LNCaP clone FGC (cell line): ENCODE data around the gene HPCAL1.
A peak's percentile ranks its signal among the peaks of the same experiment; 100 is the strongest.

Source experiments
- DNase-seq: peaks from one replicate; pipeline ENCODE4 v3.0.0-alpha.2; 2011; ENCODE audit warnings: low read depth
- H3K4me3 ChIP-seq: 2 replicates; pipeline ENCODE4 v1.5.1; 2011; ENCODE audit warnings: mild to moderate bottlenecking, low read depth, low read length, control low read depth
- CTCF ChIP-seq: IDR thresholded peaks from 2 replicates; pipeline ENCODE4 v1.5.1; 2012; ENCODE audit warnings: mild to moderate bottlenecking; ENCODE audit not compliant: control insufficient read depth, insufficient read depth; ENCODE audit errors: extremely low read depth

HPCAL1 gene

DNA sequence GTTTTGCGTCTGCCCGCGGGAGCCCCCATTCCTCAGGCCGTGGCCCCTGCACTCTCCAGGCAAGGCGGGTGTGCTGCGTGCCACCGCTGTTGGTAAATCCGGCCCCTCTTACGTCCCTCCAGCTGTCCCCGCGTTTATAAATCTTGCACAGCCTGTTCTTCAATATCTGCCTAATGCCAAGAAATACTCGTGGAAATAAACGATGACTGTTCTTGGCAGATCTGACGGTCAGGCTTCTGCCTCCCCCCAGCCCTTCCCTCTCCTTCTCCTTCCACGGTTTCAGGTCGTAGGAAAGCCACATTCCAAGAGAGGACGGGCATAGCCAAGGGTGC is 124.9 kb downstream of the HPCAL1 start:
- TF ChIP-seq CTCF, result no peak

DNA sequence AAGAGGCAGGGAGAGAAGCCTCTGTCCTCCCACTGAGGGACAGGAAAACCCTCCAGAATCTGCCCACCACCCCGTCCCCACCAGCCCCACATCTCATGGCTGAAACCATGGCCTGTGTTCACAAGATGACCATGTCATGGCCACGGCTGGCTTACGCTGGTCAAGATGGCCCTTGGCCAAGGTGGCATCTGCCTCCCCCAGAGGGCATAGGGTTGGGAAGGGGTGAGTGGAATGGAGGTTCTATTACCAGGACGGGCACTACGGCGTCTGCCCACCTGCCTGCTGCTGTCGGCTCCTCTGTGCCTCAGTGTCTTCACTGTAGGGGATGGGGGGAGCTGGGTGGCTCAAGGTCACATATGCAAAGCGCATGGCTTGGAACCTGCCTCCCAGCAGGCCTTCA is 125.7 kb downstream of the HPCAL1 start:
- DNase-seq, result no peak
- H3K4me3 ChIP-seq, result no peak overlapping the region
- no peak for TF ChIP-seq CTCF

More for the DNA sequence above, 124.9 kb downstream of the HPCAL1 start:
- DNase-seq, result peak; percentile 63
- no peak overlapping the region for H3K4me3 ChIP-seq

- H3K4me3 ChIP-seq, result no peak overlapping the region
- DNase-seq, result no peak
- TF ChIP-seq CTCF, result no peak
Observed at GRCh38 chr2:10428924-10429323, 126.2 kb downstream of the HPCAL1 start.

GRCh38 chr2:10430886-10431622 is 128.3 kb downstream of the HPCAL1 start:
- DNase-seq, result no peak
- no peak overlapping the region for H3K4me3 ChIP-seq
- TF ChIP-seq CTCF, result no peak

DNA sequence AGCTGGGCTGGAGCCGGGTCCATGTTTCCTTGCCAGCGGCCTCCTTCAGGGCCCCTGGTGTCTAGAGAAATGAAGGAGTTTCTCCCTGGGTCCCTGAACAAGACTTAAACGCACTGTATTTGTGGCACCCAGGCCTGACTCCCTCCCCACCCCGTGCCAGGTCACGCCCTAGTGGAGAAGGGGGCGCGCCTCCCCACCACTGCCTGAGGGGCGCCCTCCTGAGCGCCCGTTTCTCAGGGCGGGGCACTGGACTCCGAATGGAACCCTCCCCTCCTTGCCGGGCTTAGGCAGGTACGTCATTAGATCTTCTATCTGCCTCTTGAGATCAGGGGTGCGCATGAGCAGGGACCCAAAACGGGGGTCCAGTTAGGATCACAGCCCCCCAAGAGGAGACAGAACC is 129.1 kb downstream of the HPCAL1 start:
- no peak for DNase-seq
- no peak for TF ChIP-seq CTCF
- no peak overlapping the region for H3K4me3 ChIP-seq

DNA sequence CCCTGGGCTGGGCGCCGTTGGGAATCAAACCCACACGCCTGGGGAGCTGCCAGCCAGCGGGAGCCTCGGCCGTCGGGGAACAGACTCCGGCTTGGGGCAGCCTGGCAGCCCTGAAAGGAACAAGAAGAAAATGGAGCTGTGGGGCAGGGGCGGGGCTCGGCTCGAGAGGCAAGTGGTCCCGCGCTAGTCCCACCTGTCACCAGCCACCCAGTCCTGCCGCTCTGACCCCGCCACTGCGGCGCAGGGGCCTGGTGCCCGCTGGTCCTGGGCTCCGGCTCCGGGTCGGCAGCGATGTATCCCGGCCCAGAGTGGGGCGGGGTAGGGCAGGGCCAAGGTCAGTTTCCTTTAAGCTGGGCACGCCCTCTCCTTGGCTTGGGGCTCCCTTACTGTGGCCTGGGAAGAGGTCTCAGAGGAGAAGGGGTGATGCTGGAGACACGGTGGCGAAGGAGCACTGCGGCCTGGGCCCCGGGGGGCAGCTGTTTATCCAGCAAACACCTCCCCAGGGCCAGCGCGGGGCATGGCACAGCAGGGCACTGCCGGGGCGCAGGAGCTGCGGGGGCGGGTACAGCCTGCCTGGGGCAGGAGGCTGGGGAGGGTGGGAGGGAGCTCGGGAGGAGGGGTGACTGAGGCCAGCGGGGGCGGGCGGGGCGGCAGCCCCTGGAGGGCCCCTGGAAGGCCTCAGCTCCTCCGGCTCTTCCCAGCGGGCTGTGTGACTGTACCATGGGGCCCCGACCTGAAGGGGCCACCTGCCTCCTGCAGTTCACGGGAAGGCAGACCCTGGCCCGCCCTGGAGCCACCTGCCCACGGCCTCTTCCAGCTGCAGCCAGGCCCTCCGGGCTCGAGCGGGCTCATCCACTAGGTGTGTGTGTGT is 129.8 kb downstream of the HPCAL1 start:
- DNase-seq, result no peak
- no peak for TF ChIP-seq CTCF
- no peak overlapping the region for H3K4me3 ChIP-seq
